Gastrocnemius medialis (tissue), 4 donors: ENCODE data around the gene ZNF763. TPM values are rescaled to one million over a fixed set of nuclear protein-coding genes. Genes with fewer than 3 reads are reported as not detected.

Experiments
- ATAC-seq, 2 donors: fragments of 150-250 bp; one replicate each; pipeline ENCODE4 v1.9.1; 2016
- DNase-seq, 2 donors: peaks; one replicate each; pipeline ENCODE4 v3.0.0-alpha.2; 2019
- H3K27ac ChIP-seq, 4 donors: fragments of 200-600 bp; sonication (generic); 1 replicate in 1 of 4; 2 replicates in 3 of 4; pipeline ENCODE4 v1.5.1; 2016 to 2018; ENCODE audit warnings: mild to moderate bottlenecking in 2 of 4, moderate library complexity in 1 of 4
- H3K27me3 ChIP-seq, 3 donors: fragments of 200-600 bp; sonication (generic) in 2 of 3; 1 replicate in 1 of 3; 2 replicates in 2 of 3; pipeline versions ENCODE4 v1.5.1 to v1.6.0; 2016 to 2019; ENCODE audit warnings: mild to moderate bottlenecking in 1 of 3, moderate library complexity in 1 of 3
- H3K36me3 ChIP-seq, 2 donors: fragments of 200-600 bp; sonication (generic) in 1 of 2; one replicate each; pipeline ENCODE4 v1.5.1; 2017 to 2018
- H3K4me1 ChIP-seq, 2 donors: fragments of 200-600 bp; sonication (generic) in 1 of 2; one replicate each; pipeline ENCODE4 v1.5.1; 2016 to 2017; ENCODE audit warnings: mild to moderate bottlenecking in 2 of 2
- H3K4me3 ChIP-seq, 4 donors: fragments of 200-600 bp; sonication (generic) in 3 of 4; 1 replicate in 1 of 4; 2 replicates in 3 of 4; pipeline ENCODE4 v1.5.1; 2016 to 2019; ENCODE audit warnings: mild to moderate bottlenecking in 2 of 4
- H3K9me3 ChIP-seq, 3 donors: fragments of 200-600 bp; sonication (generic) in 2 of 3; 1 replicate in 1 of 3; 2 replicates in 2 of 3; pipeline ENCODE4 v1.5.1; 2016 to 2019
- POLR2A ChIP-seq, 2 donors: fragments of 450-650 bp; IDR thresholded peaks; one replicate each; pipeline ENCODE4 v1.6.1; 2017; ENCODE audit warnings: antibody characterized with exemption in 2 of 2, mild to moderate bottlenecking in 2 of 2, moderate library complexity in 2 of 2
- in situ Hi-C, 4 donors: fragments of 200-750 bp; cut with MboI; loops; one replicate each; pipeline versions ENCODE4 v1.15.0 to v1.8.0; 2017; ENCODE audit warnings: low sequenced_read_pairs in 4 of 4
- intact Hi-C: fragments of 100-400 bp; cut with DNase I; formaldehyde crosslinking; loops from one replicate; pipeline ENCODE4 v1.15.1; 2023; ENCODE audit warnings: low total_unique reads
- total RNA-seq, 4 donors: library from RNA; depleted of rRNA; stranded (reverse); fragments of >200 nt; gene quantifications; one replicate each; pipeline versions ENCODE4 v1.1.0 to v1.2.3, GENCODE V29; 2016
- TF ChIP-seq, protein P1 (sequence below), 5 experiments: fragments of 450-650 bp in 3 of 5; fragments of 200-600 bp in 2 of 5; sonication (generic) in 2 of 5; IDR thresholded peaks in 4 of 5; conservative IDR thresholded peaks in 1 of 5; 1 replicate in 4 of 5; 2 replicates in 1 of 5; pipeline ENCODE4 v1.5.1; 2016 to 2019; ENCODE audit warnings: antibody characterized with exemption in 5 of 5, mild to moderate bottlenecking in 3 of 5, moderate library complexity in 3 of 5

The ZNF763 gene
- total RNA-seq, 4 donors from 2014 or later: 0.46 to 0.80 (median 0.54) TPM

DNA sequence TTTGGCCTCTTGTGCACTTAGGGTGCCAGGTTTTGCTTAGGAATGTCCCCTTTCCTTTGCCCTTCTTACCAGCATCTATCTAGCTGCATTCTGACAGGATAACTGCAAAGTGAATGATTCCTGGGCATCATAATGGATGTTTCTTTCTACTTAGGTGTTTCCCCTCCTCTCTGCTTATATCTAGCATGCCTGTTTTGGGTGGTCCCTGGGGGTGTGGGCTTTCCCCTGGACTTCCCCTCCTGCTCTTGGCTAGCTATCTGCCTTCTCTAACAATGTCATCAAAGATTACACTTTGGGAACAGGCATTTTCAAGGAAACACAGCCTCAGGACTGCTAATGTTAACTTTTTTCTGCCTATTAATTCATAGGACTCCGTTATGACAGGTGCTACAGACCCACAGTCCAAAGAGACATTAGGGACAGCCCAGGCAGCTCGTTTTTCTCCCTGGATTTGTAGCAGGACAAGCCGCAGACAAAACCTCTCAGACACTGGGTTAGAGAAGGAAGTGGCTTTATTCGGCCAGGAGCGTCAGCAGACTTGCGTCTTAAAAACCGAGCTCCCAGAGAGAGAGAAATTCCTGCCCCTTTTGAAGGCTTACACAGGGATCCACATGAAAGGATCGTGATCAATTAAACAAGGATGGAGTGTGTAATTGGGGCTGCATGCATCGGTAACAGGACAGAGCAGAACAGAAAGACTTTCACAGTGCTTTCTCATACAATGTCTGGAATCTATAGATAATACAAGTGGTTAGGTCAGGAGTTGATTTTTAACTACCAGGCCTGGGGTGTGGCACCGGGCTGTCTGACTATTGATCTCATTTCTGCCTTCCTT, 22.6 kb upstream of the ZNF763 start:
- no peak for ATAC-seq
- intact Hi-C loops: no loop called here
- no peak overlapping the region for H3K27ac ChIP-seq

DNA sequence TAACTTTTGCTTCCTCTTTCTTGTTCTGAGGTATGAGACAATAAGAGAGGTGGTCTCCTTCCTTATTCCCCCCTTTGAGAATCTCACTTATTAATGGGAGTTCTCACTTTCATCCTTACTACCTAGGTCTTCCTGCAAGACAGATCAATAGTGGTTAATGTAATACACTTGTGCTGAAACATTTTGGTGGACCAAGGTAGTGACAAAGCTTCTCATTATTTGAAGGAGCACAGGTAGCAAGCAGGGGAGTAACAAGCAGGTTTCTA, 22.1 kb upstream of the ZNF763 start:
- Histone ChIP-seq H3K27me3 (no peaks in the 10 kb centered on the region), H3K9me3 (peaks cover 12 to 72% (median 46%) of the 10 kb centered on the region in 3 donors), H3K27ac (no peak overlapping the region), H3K4me3 (peak overlapping the region in 1 of 4 donors; percentile 17), H3K36me3 (peaks cover 9 to 59% of the 10 kb centered on the region in 2 donors), H3K4me1 (no peaks in the 10 kb centered on the region)
- intact Hi-C loops: no loop called here
- ATAC-seq: no peak
- DNase-seq: no peak
- in situ Hi-C loops: no loop called here
- TF ChIP-seq, protein P1, sequence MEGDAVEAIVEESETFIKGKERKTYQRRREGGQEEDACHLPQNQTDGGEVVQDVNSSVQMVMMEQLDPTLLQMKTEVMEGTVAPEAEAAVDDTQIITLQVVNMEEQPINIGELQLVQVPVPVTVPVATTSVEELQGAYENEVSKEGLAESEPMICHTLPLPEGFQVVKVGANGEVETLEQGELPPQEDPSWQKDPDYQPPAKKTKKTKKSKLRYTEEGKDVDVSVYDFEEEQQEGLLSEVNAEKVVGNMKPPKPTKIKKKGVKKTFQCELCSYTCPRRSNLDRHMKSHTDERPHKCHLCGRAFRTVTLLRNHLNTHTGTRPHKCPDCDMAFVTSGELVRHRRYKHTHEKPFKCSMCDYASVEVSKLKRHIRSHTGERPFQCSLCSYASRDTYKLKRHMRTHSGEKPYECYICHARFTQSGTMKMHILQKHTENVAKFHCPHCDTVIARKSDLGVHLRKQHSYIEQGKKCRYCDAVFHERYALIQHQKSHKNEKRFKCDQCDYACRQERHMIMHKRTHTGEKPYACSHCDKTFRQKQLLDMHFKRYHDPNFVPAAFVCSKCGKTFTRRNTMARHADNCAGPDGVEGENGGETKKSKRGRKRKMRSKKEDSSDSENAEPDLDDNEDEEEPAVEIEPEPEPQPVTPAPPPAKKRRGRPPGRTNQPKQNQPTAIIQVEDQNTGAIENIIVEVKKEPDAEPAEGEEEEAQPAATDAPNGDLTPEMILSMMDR (IDR thresholded peaks at IDR 0.05 in 4 of 5, conservative IDR thresholded peaks at IDR 0.05 in 1 of 5): no peak
- TF ChIP-seq POLR2A (IDR thresholded peaks at IDR 0.05): no peak

More for the DNA sequence above, 22.6 kb upstream of the ZNF763 start:
- H3K36me3 ChIP-seq: peaks cover 3 to 53% of the 10 kb centered on the region in 2 donors
- TF ChIP-seq, protein P1 (IDR thresholded peaks at IDR 0.05 in 4 of 5, conservative IDR thresholded peaks at IDR 0.05 in 1 of 5): no peak
- TF ChIP-seq POLR2A (IDR thresholded peaks at IDR 0.05): no peak
- H3K4me1 ChIP-seq: no peaks in the 10 kb centered on the region
- no peaks in the 10 kb centered on the region for H3K27me3 ChIP-seq
- in situ Hi-C loops: no loop called here
- no peak for DNase-seq
- H3K9me3 ChIP-seq: peaks cover 12 to 68% (median 42%) of the 10 kb centered on the region in 3 donors
- no peak overlapping the region for H3K4me3 ChIP-seq

DNA sequence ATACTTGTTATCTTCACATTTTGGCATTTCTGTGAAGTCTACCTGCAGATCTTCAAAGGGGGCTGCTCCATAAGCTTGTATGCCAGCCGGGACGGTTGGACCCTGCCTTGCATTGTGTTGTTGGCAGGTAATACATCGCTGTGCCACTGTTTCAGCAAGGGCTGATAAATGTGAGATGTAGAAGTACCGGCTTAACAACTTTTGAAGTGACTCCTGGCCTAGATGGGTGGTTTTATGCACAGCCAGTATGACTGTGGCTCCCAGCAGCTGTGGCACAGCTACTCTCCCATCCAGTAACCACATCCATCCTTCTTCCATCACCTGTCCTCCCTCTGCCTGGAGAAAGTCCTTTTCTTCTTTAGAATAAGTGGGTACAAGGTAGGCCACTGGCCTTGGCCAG, 20.2 kb upstream of the ZNF763 start:
- no peaks in the 10 kb centered on the region for H3K4me1 ChIP-seq
- intact Hi-C loops: no loop called here
- TF ChIP-seq, protein P1 (IDR thresholded peaks at IDR 0.05 in 4 of 5, conservative IDR thresholded peaks at IDR 0.05 in 1 of 5): no peak
- TF ChIP-seq POLR2A (IDR thresholded peaks at IDR 0.05): no peak
- in situ Hi-C loops: no loop called here
- ATAC-seq (no peak), DNase-seq (no peak)
- H3K27me3 ChIP-seq: no peaks in the 10 kb centered on the region
- H3K9me3 ChIP-seq: peaks cover 12 to 89% (median 62%) of the 10 kb centered on the region in 3 donors
- H3K4me3 ChIP-seq: peak overlapping the region in 1 of 4 donors; percentile 31
- peaks cover 26 to 78% of the 10 kb centered on the region in 2 donors for H3K36me3 ChIP-seq
- no peak overlapping the region for H3K27ac ChIP-seq

DNA sequence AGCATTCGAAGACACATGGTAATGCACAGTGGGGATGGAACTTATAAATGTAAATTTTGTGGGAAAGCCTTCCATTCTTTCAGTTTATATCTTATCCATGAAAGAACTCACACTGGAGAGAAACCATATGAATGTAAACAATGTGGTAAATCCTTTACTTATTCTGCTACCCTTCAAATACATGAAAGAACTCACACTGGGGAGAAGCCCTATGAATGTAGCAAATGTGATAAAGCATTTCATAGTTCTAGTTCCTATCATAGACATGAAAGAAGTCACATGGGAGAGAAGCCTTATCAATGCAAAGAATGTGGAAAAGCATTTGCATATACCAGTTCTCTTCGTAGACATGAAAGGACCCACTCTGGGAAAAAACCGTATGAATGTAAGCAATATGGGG, 16.2 kb upstream of the ZNF763 start:
- peaks cover 34 to 90% of the 10 kb centered on the region in 2 donors for H3K36me3 ChIP-seq

More for the DNA sequence above, 16.2 kb upstream of the ZNF763 start:
- Histone ChIP-seq H3K4me3 (peak overlapping the region in 1 of 4 donors; percentile 12), H3K27me3 (peaks cover 0 to 5% (median 0%) of the 10 kb centered on the region in 3 donors), H3K27ac (no peak overlapping the region), H3K9me3 (peaks cover 21 to 92% (median 57%) of the 10 kb centered on the region in 3 donors), H3K4me1 (no peaks in the 10 kb centered on the region)
- intact Hi-C loops (no loop called here), in situ Hi-C loops (no loop called here)
- no peak for ATAC-seq
- TF ChIP-seq POLR2A (IDR thresholded peaks at IDR 0.05): no peak
- TF ChIP-seq, protein P1 (IDR thresholded peaks at IDR 0.05 in 4 of 5, conservative IDR thresholded peaks at IDR 0.05 in 1 of 5): no peak
- no peak for DNase-seq
